Measurements from ENCODE around the gene P3H2.

The P3H2 gene

DNA sequence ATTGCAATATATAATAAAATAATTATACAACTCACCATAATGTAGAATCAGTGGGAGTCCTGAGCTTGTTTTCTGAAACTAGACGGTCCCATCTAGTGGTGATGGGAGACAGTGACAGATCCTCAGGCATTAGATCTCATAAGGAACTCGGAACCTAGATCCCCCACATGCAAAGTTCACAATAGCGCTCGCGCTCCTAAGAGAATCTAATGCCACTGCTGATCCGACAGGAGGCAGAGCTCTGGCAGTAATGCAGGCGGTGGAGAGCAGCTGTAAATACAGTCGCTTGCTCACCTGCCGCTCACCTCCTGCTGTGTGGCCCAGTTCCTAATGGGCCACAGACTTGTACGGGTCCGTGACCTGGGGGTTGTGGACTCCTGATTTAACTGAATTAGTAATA lies 87.8 kb downstream of the P3H2 start:
- TF ChIP-seq, protein P1, sequence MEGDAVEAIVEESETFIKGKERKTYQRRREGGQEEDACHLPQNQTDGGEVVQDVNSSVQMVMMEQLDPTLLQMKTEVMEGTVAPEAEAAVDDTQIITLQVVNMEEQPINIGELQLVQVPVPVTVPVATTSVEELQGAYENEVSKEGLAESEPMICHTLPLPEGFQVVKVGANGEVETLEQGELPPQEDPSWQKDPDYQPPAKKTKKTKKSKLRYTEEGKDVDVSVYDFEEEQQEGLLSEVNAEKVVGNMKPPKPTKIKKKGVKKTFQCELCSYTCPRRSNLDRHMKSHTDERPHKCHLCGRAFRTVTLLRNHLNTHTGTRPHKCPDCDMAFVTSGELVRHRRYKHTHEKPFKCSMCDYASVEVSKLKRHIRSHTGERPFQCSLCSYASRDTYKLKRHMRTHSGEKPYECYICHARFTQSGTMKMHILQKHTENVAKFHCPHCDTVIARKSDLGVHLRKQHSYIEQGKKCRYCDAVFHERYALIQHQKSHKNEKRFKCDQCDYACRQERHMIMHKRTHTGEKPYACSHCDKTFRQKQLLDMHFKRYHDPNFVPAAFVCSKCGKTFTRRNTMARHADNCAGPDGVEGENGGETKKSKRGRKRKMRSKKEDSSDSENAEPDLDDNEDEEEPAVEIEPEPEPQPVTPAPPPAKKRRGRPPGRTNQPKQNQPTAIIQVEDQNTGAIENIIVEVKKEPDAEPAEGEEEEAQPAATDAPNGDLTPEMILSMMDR (conservative IDR thresholded peaks at IDR 0.05; ENCODE audit: low read depth, low read length), result no peak
- Histone ChIP-seq H3K79me2 (ENCODE audit: insufficient read depth, low read depth) (no peaks in the 10 kb centered on the region), H3K4me3 (IDR thresholded peaks at IDR 0.05; ENCODE audit: insufficient read depth, low read depth, low read length) (no peak overlapping the region), H3K4me1 (ENCODE audit: low read depth, poor library complexity, severe bottlenecking) (peaks cover 3% of the 10 kb centered on the region), H3K9ac (no peak overlapping the region), H3K27ac (no peak overlapping the region), H3K27me3 (ENCODE audit: insufficient read depth, low read depth) (no peaks in the 10 kb centered on the region), H4K20me1 (ENCODE audit: insufficient read depth) (no peaks in the 10 kb centered on the region), H2AFZ (ENCODE audit: low read depth) (no peak overlapping the region), H3K4me2 (no peak overlapping the region), H3K36me3 (ENCODE audit: insufficient read depth) (no peaks in the 10 kb centered on the region)

DNA sequence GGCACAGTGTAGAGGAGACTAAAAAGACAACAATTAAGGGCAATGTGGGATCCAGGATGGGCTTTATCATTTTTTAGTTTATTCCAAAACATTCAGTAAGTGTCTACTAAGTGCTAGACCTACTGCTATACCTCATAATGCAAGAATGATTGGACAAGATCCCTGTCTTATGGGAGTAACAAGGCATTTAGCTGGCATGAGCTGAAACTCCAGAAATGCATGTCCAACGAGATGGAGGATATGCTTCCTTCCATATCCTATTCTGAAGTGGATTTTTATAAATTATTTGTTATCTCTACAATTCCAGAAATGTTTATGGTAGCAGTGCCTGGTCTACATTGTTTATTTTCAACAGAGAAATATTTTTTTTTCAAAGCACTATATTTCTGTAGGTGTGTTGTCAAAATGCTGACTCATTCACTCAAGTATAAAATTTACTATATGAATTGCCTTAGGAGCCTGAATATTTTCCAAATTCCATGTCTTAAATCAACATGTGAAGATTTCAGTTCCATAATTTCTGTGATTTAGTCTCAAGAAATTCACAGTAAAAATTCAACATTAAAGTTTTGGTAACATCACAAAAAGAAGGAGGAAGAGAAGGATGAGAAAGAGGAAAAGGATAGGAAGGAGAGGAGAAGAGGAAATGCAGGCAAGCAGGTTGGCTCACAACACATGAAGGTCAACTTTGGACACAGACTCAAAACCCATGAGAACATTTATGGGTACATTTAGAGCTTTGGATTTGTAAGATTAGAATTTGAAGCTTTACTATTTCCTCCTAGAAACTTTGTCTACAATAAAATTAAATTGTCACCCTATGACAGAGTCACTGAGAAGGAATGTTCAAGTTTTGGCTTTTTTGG lies 88.6 kb downstream of the P3H2 start:
- TF ChIP-seq, protein P1 (conservative IDR thresholded peaks at IDR 0.05; ENCODE audit: low read depth, low read length), result no peak
- Histone ChIP-seq H3K4me2 (no peak overlapping the region), H3K27me3 (ENCODE audit: insufficient read depth, low read depth) (no peaks in the 10 kb centered on the region), H3K27ac (no peak overlapping the region), H3K36me3 (ENCODE audit: insufficient read depth) (no peaks in the 10 kb centered on the region), H4K20me1 (ENCODE audit: insufficient read depth) (no peaks in the 10 kb centered on the region), H2AFZ (ENCODE audit: low read depth) (no peak overlapping the region), H3K4me3 (IDR thresholded peaks at IDR 0.05; ENCODE audit: insufficient read depth, low read depth, low read length) (no peak overlapping the region), H3K79me2 (ENCODE audit: insufficient read depth, low read depth) (no peaks in the 10 kb centered on the region), H3K4me1 (ENCODE audit: low read depth, poor library complexity, severe bottlenecking) (no peaks in the 10 kb centered on the region), H3K9ac (no peak overlapping the region)

DNA sequence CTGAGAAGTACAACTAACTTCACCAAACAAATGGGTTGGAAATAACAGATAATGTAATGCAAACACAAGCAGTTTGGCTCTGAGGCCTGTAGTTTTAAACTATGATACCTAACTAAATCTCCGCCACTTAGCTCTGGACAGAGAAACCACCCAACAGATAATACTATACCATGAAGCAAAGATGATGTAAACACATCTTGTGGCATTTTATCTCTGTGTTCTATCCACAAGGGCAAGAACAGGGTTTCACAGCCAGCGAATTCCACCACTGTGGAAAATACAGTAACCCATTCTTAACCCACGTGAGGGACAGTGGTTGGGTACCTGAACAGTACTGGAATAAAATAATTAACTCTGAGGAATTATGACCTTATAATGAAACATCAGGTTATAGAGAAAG lies 93.6 kb downstream of the P3H2 start:
- no peaks in the 10 kb centered on the region for H3K36me3 ChIP-seq (ENCODE audit: insufficient read depth)
- H3K4me2 ChIP-seq, result no peak overlapping the region
- H3K4me3 ChIP-seq (IDR thresholded peaks at IDR 0.05; ENCODE audit: insufficient read depth, low read depth, low read length), result no peak overlapping the region
- H3K9ac ChIP-seq, result no peak overlapping the region
- H3K27me3 ChIP-seq (ENCODE audit: insufficient read depth, low read depth), result no peaks in the 10 kb centered on the region
- TF ChIP-seq, protein P1 (conservative IDR thresholded peaks at IDR 0.05; ENCODE audit: low read depth, low read length), result no peak
- no peak overlapping the region for H3K27ac ChIP-seq
- H3K4me1 ChIP-seq (ENCODE audit: low read depth, poor library complexity, severe bottlenecking), result no peaks in the 10 kb centered on the region
- H2AFZ ChIP-seq (ENCODE audit: low read depth), result no peak overlapping the region
- H3K79me2 ChIP-seq (ENCODE audit: insufficient read depth, low read depth), result no peaks in the 10 kb centered on the region
- no peaks in the 10 kb centered on the region for H4K20me1 ChIP-seq (ENCODE audit: insufficient read depth)

DNA sequence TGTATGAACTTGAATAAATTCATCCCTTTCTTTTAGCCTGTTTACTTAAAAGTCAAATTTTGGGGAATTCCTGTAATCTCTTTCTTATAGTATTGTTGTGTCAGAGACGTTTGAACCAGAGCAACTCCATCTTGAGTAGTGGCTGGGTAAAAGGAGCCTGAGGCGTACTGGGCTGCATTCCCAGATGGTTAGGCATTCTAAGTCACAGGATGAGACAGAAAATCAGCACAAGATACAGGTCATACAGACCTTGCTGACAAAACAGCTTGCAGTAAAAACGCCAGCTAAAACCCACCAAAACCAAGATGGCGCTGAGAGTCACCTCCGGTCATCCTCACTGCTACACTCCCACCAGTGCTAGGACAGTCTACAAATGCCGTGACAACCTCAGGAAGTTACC lies 94.5 kb downstream of the P3H2 start:
- H3K36me3 ChIP-seq (ENCODE audit: insufficient read depth), result no peaks in the 10 kb centered on the region
- no peaks in the 10 kb centered on the region for H3K79me2 ChIP-seq (ENCODE audit: insufficient read depth, low read depth)
- no peak overlapping the region for H3K4me2 ChIP-seq
- TF ChIP-seq, protein P1 (conservative IDR thresholded peaks at IDR 0.05; ENCODE audit: low read depth, low read length), result no peak
- H4K20me1 ChIP-seq (ENCODE audit: insufficient read depth), result no peaks in the 10 kb centered on the region
- no peak overlapping the region for H3K4me3 ChIP-seq (IDR thresholded peaks at IDR 0.05; ENCODE audit: insufficient read depth, low read depth, low read length)
- H3K27ac ChIP-seq, result no peak overlapping the region
- no peaks in the 10 kb centered on the region for H3K4me1 ChIP-seq (ENCODE audit: low read depth, poor library complexity, severe bottlenecking)
- H2AFZ ChIP-seq (ENCODE audit: low read depth), result no peak overlapping the region
- no peak overlapping the region for H3K9ac ChIP-seq
- H3K27me3 ChIP-seq (ENCODE audit: insufficient read depth, low read depth), result no peaks in the 10 kb centered on the region

Measured in KMS-11 (cell line).